HG03175 (cell line): Measurements from ENCODE around the gene SRGAP3.

Source experiments
- ATAC-seq: cut with Tn5 transposase; IDR thresholded peaks from one replicate; pipeline ENCODE4 v1.9.1; 2021; ENCODE audit warnings: mild to moderate bottlenecking, moderate library complexity; ENCODE audit not compliant: unreplicated experiment

The SRGAP3 gene

DNA sequence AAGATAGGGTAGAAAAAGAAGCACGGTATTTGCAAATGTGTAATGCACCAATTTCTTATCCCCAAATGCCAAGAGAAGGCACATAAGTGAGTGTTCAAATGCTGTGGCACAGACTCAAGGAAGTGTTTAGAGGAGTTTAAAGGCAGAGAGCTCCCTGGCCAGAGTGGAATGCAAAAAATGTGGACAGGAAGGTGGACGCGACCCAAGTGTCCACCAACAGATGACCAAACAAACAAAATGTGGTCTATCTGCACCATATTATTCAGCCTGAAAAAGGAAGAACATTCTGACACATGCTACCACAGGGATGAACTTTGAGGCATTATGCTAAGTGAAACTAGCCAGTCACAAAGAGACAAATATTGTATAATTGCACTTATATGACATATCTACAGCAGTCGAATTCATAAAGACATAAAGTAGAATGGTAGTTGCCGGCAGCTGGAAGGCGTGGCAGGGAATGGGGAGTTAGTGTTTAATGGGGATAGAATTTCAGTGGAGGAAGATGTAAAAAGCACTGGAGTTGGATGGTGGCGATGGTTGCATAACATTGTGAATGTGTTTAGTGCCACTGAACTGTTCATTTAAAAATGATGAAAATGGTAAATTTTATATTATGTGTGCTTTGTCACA, 126.6 kb downstream of the SRGAP3 start:
- no peak for ATAC-seq

DNA sequence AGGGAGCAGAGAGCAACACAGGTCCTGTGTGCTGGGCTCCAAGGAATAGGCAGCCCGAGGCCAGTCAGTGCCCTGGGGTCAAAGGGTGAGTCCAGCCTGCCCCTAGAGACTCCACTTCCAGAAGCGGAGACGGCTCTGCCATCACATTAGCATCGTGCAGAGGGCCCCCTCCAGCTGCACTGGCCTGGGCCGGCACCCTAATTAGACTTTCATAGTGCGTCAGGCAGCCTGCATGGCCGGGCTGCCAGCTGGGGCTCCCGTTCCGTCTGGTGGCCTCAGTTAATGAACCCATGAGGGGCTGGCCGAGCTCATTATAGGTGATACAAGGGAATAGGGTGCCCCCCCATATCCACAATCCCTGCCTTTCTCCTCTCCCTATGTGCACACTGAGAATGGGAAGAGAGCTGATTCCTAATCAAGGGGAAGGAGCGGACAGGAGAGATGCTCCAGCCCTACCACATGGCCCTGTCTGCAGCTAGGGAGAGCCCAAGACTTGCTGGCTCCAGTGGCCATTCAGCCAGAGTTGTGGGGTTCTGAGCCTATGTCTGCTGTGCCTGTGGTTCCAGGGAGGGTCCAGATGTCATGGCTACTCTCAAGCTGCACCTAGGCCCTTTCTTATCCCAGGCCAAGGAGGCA, 128.0 kb downstream of the SRGAP3 start:
- ATAC-seq, result no peak

DNA sequence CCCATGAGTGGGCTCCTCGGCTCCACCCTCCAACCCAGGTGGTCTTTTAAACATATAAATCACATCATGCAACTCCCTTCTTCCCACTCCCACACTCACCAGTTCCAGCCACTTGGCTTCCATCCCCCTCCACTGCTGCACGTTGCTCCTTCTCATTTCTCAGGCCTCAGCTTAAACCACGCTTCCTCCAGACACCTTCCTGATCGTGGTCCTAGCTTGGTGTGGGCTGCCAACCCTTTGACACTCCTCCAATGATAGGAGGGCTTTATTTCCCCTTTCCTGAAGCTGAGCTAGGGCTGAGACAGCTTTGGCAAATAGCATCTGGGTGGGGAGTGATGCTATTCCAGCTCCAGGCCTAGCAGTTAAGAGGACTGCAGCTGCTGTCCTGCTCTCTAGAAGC, 130.1 kb downstream of the SRGAP3 start:
- ATAC-seq, result no peak

DNA sequence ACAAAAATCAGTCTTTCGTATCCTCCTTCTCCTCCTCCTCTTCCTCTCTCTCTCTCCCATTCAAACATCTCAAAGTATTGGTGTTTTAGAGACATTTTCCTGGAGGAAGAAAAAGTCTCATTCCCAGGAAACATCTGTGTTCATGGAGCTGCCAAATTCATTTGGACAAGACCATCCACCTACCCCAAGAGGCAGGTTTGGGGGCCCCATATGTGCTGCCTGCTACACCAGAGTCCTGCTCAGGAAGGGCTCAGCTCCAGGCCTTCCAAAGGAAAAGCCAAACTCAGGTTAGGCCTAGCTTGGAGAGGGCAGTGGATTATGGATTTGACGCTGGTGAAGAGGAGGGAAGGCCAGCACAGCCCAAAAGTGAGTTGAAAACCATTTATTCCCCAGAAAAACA, 131.2 kb downstream of the SRGAP3 start:
- no peak for ATAC-seq

DNA sequence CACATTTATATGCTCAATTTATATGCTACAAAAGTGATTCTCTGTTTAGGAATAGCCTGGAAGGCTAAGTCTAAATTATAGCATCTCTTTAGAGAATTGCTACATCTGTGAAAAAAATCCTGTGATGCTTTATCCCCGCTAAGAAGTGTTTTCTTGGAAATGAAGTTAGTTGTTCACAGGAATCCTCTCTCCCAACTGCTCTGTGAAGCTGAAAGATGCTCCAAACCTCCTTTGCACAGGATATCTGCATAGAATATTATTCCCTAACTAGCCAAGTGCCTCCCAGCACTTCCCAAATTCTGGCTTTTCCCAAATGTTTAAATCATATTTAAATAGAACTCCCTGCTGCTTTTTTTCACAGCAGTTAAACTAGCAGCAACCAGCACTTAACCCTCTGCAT, 132.2 kb downstream of the SRGAP3 start:
- ATAC-seq, result no peak

DNA sequence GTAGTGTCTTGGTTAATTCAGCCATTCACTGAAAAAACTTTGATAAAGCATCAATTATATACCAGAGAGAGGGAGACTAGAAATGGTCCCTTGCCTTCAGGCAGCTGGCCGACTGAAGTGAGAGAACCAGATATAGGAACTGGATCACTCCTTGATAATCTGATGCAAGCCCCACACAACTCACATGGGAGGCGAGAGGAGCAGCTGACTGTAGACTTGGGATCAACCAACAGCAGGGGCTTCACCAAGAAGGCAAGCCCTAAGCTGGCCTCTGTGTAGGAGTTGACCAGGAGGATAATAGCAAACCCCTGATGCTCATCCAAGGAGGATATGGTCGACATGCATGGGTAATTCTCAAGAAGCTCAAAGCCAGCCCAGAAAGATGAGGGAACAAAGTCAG, 133.1 kb downstream of the SRGAP3 start:
- ATAC-seq, result no peak

DNA sequence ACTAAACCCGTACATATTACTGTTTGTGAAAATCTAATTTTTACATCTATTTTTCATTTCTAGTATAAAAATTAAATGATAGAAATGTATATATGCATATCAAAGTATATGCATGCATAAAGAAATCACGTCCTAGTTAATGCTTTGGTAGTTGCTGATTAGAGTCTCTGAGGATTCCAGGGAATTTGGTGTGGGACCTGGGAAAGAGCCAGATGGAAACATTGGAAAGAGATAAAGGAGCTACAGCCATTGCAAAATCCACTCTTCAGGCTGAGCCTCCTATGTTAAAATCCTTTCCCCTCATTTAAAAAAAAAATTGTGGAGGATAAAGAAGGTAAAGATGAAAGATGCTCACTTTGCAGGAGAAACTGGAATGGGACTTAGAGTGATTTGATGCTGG, 134.1 kb downstream of the SRGAP3 start:
- ATAC-seq, result no peak

DNA sequence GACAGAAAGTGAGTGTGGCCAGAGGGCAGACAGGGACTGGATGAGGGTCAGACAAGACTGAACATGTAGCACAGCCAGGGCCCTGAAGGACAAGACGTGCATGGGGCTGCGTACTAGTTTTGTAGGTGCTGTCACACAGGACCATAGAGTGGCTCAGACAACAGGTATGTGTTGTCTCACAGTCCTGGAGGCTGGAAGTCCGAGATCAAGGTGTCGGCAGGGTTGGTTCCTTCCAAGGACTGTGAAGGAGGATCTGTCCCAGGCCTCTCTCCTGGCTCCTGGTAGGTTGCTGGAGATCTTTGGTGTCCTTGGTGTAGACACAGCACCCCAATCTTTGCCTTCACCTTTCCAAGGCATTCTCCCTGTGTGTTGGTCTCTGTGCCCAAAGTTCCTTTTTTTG, 136.4 kb downstream of the SRGAP3 start:
- ATAC-seq, result no peak

DNA sequence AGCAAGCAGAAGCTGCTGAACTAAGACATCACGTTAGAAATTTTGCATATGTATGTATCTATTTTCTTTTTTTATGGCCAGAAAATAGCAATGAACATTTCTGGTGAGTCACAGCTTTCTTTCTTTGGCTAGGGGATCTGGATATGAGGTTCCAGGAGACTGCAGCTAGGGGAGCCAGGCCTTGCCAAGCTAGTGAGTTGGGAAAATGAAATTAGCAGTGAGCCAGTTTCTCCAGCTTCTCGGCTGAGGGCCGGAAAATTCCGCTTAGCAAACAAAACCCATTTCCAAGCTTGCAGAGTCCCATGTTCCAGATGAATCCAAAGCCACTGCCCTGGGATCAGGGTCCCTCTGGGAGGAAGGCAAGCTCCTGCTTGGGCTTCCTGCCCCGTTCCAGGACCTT, 137.6 kb downstream of the SRGAP3 start:
- no peak for ATAC-seq

DNA sequence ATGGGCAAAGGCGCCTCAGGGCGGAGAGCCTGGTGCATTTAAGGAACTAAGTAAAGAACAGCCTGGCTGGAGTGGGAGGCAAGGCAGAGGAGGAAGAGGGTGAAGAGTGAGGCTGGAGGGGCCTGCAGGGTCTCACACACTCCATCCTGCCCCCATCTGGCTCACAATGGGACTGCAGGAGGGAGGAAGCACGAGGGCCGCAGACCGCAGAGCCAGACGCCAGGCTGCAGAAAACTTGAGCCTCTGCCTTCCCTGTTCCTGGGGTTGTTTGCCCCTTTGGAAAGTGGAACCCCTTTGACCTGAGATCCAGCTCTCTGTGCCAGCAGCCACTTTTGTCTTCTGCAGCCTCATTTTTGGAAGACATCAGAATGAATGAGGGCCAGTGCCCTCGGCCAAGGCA, 138.0 kb downstream of the SRGAP3 start:
- no peak for ATAC-seq

DNA sequence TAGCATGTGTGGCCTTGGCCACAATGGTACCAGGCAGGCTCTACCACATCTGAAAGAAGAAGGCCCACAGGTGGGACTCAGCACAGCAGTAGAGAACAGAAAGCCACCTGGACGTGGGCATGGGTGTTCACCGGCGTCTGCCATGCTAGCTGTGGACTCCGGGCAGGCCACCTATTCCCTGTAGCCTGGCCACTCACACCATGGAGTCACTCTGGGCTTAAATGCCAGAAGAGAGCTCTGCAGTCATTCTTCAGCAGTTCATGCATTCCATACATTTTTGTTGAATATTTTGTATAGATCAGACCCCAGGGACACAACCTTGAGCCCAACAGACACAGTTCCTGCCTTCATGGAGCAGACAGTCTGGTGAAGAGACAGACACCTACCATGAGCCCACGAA, 138.6 kb downstream of the SRGAP3 start:
- no peak for ATAC-seq

DNA sequence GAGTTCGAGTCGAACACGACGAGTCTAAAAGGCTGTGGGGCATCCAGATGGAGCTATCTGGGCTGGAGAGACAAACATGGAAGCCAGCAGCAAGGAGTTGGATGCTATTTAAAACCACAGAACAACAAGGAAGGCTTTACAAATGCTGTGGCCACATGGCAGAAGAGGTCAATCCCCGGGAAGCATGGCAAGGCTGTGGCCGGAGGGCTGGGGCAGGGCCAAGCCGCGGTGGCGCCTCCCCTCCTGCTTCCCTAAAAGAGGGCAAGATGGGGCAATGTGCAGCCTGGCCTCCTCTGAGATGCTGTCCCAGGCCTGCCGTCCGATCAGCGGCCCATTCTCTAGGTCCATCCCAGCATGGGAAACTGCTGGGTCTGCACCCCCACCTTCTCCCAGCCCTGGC, 139.1 kb downstream of the SRGAP3 start:
- ATAC-seq, result no peak

DNA sequence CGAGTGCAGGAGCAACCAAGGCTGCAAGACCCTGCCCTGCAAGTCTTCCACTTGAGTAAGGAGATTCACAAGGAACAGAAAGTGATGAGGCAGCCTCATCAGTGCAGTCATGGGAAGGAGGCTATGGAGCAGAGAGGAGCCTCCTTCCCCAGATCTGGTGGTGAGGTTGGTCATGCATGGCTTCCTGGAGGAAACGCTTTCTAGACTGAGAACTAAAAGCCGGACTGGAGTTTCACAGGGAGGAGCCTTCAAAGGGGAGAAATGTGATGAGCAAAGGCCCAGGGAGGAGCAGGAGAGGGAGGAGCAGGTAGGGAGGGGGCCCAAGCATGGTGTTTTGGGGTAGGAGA, 139.9 kb downstream of the SRGAP3 start:
- no peak for ATAC-seq

DNA sequence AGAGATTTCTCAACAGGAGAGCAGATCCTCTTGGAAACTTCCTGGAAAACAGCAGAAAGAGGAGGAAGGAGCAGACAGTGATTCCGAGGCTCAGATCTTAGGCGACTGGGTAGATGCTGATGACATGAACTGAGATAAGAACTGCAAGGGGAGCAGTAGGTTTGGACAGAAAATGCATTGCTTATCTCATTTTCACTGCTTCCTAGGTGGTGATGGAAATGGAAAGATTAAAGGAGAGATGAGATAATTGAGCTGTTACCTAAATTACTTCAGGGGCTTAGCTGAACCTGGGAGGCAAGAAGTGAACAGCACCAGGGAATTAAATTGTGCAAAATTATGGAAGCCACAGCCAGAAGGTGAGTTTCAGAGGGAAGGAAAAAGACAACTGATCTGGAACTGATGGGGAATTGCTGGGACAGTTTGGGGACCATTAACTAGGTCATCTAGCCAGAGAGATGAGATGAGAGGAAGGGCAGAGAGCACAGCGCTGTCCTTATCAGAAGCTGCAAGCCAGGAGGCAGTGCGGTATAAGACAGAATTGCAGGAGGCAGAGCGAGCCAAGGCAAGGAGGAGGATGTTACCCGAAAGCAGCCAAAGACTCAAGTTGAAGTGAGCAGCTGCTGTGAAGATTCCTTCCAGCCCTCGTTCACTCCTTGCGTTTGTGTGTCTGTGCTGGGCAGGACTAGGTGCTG, 140.4 kb downstream of the SRGAP3 start:
- ATAC-seq, result no peak

DNA sequence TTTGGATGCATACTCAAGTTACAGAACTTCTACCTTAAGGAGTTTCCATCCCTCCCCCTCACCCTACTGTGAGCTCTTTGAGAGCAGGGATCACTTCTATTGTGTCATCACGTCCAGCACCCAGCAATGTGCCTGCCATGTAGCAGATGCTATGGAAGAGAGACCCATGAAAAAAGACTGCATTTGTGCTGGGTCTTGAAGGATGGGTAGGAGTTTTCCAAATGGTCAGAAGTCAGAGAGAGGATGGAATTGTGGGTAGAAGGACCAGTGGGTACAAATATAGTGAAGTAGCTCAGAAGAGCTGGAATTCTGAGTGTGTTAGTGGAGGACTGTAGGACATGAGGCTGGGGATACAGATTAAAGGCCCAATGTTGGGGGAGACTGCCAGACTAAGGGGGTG, 141.7 kb downstream of the SRGAP3 start:
- ATAC-seq, result no peak

DNA sequence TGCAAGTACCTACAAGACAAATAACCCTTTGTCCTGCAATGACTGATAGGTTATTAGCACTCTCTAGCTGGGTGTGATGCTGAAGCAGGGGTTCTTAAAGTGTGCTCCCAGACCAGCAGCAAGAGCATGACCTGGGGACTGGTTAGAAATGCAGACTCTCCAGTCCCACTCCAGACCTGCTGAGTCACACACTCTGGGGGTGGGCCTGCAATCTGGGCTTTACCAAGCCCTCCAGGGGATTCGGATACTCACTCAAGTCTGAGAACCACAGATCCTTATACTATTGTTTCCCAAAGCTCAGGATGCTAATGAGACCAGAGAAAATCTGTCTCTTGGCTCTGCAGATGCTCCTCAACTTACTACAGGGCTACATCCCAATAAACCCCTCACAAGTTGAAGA, 144.0 kb downstream of the SRGAP3 start:
- no peak for ATAC-seq

DNA sequence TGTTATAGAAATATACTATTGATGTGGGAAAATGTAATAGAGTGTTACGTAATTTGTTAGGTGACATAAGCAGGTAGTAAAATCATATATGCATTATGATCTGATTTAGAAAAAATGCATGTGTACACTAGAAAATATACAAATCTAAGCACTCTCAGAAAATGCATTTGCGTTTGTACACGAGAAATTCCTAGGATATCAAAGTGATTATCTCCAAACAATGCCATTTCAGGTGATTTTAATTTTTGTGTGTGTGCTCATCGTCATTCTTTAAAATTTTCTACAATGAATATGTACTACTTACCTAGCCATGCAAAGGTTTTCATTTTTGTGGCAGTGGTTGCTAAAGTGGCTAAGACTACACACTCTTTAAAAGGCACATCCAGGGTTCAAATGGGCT, 145.3 kb downstream of the SRGAP3 start:
- ATAC-seq, result no peak

DNA sequence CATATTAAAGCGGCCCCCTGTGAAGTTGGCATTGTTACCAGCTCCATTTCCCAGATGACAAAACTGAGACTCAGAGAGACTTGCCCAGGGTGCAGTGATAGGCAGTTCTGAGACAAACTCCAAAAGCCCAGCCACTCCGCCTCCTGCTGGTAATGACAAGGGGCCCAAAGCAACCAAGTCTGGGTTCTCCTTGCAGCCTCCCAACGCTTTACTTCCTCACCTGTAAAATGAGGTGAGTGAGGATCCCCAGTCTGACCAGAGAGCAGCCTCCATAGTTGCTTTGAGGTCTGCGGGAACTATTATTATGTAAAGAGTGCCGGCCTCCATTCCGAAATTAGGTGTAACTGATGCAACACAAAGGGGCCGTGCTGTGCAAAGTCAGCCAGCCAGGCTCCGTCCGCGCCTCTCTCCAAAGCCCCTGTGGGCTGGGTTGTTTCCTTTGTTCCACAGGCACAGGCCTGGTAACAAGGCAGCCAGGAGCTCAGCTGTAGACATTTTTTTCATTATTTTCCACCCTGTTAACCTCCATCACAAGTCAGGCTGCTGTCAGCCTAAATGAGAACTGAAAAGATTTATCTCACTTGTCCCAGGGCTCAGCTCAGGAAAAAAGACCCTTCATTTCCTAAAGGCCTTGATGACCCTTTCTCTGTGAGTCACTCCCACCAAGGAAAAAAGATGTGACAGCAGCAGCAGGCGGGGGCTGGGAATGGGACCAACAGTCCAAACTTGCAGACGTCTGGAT, 147.0 kb downstream of the SRGAP3 start:
- no peak for ATAC-seq

DNA sequence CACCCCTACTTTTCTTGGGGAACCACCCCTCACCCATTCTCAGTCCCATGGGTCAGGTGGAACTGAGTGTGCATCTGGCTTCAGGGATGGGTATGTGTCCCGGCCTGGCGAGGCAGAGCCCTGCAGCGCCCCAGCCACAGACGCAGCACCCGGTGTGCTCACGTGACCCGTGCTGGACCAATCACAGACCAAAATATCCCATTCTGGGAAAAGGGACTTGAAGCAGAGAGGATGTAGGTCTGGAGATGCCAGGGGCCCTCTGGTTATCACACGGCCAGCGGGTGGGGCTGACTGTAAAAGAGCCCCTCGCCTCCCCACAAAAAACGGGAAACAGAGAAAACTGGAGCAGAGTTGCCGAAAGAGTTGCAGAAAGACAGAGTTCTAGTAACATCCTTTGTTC, 148.2 kb downstream of the SRGAP3 start:
- ATAC-seq, result no peak

DNA sequence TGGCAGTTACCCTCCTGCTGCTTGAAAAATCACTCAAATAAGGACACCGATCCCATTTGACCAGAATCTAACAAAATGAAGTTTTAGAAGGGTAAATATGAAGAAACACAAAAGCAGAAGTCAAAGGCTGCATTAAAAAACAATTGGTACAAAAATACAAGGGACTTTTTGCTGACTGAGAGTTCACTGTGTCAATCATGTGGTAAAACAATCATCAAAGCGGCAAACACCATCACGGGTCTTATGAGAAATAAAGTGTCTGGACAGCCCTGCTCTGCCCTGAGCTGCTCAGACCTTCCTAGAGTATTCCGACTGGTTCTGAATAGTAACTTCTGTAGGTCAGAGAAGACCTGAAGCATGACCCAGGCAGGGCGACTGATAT, 148.9 kb downstream of the SRGAP3 start:
- no peak for ATAC-seq

DNA sequence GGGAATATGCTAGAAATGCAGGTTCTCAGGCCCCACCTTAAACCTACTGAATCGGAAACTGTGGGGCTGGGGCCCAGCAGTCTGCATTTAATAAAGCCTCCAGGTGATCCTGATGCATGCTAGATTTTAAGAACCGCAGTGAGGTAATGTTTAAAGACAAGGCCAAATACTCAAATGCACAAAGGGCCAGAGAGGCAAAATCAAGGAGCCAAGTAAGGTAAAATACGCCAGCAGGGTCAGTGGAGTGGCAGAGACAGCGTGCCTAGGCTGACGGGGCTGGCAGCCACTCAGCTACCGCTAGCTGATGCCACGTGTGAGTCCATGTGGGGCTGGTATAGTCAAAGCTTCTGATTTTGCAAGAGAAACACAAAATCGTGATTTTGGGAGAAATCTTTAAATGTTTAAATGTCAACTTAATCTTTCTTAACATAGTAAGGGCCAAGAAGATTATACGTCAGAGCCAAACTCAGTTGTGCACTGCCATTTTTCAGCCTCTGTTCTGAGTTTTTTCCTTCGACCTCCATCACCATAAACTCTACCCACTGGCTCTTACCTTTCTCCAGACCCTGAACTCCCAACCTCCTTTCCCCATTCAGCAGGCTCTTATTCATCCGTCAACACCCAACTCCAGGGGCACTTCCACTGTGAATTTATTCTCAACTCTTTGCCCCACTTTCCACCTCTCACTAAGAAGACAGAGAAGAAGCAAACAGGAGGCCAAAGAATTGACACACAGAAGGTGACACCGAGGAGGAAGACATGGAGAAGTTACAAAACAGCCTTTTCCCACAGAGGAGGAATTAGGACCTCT, 149.5 kb downstream of the SRGAP3 start:
- no peak for ATAC-seq
